ENCODE data around the gene PAWR. TPM values are rescaled to one million over a fixed set of nuclear protein-coding genes. Genes with fewer than 3 reads are reported as not detected.

Gene PAWR
- total RNA-seq, 6 experiments from 2014 or later, result 55.2 to 89.4 (median 70.5) TPM

GRCh38 chr12:79618848-79619404, 71.8 kb downstream of the PAWR start:
- DNase-seq, result peak; percentile 59
- Mint-ChIP-seq H3K4me1 (ENCODE audit: low read depth) (peaks cover 27% of the 10 kb centered on the region), H3K27me3 (ENCODE audit: insufficient read depth) (no peaks in the 10 kb centered on the region), H3K9me3 (no peaks in the 10 kb centered on the region), H3K36me3 (ENCODE audit: low read depth) (peaks cover 21% of the 10 kb centered on the region), H3K27ac (peak overlapping the region; percentile 71), H3K4me3 (no peak overlapping the region)
- no peak for TF ChIP-seq CTCF (IDR thresholded peaks at IDR 0.05)

GRCh38 chr12:79617696-79618095, 73.1 kb downstream of the PAWR start:
- Mint-ChIP-seq H3K4me1 (ENCODE audit: low read depth) (peaks cover 25% of the 10 kb centered on the region), H3K36me3 (ENCODE audit: low read depth) (peaks cover 21% of the 10 kb centered on the region), H3K9me3 (no peaks in the 10 kb centered on the region), H3K27me3 (ENCODE audit: insufficient read depth) (no peaks in the 10 kb centered on the region), H3K27ac (no peak overlapping the region), H3K4me3 (no peak overlapping the region)
- no peak for TF ChIP-seq CTCF (IDR thresholded peaks at IDR 0.05)
- DNase-seq, result no peak

GRCh38 chr12:79615596-79616560, 74.9 kb downstream of the PAWR start:
- Mint-ChIP-seq H3K4me1 (ENCODE audit: low read depth) (peaks cover 25% of the 10 kb centered on the region), H3K27ac (no peak overlapping the region), H3K27me3 (ENCODE audit: insufficient read depth) (no peaks in the 10 kb centered on the region), H3K4me3 (no peak overlapping the region), H3K36me3 (ENCODE audit: low read depth) (peaks cover 21% of the 10 kb centered on the region), H3K9me3 (no peaks in the 10 kb centered on the region)
- no peak for TF ChIP-seq CTCF (IDR thresholded peaks at IDR 0.05)
- no peak for DNase-seq

GRCh38 chr12:79614730-79615129, 76.0 kb downstream of the PAWR start:
- Mint-ChIP-seq H3K9me3 (no peaks in the 10 kb centered on the region), H3K27ac (no peak overlapping the region; the same call in 1 of the 2 replicates), H3K27me3 (ENCODE audit: insufficient read depth) (0 out of 2 replicates have a peak, but pooled peaks cover 1% of the 10 kb centered on the region), H3K4me1 (ENCODE audit: low read depth) (peaks cover 24% of the 10 kb centered on the region), H3K4me3 (no peak overlapping the region), H3K36me3 (ENCODE audit: low read depth) (peaks cover 13% of the 10 kb centered on the region)
- no peak for DNase-seq
- no peak for TF ChIP-seq CTCF (IDR thresholded peaks at IDR 0.05)

- TF ChIP-seq CTCF (IDR thresholded peaks at IDR 0.05), result no peak
- H3K9me3 Mint-ChIP-seq, result no peaks in the 10 kb centered on the region
- no peaks in the 10 kb centered on the region for H3K4me1 Mint-ChIP-seq (ENCODE audit: low read depth)
- H3K27me3 Mint-ChIP-seq (ENCODE audit: insufficient read depth), result no peaks in the 10 kb centered on the region
- no peak overlapping the region for H3K4me3 Mint-ChIP-seq
- peaks cover 13% of the 10 kb centered on the region; the same call in 1 of the 2 replicates for H3K36me3 Mint-ChIP-seq (ENCODE audit: low read depth)
- H3K27ac Mint-ChIP-seq, result no peak overlapping the region
- no peak for DNase-seq
Observed at GRCh38 chr12:79601908-79602307, 88.9 kb downstream of the PAWR start.
